Measurements from ENCODE around the gene EGR4.

EGR4 gene

DNA sequence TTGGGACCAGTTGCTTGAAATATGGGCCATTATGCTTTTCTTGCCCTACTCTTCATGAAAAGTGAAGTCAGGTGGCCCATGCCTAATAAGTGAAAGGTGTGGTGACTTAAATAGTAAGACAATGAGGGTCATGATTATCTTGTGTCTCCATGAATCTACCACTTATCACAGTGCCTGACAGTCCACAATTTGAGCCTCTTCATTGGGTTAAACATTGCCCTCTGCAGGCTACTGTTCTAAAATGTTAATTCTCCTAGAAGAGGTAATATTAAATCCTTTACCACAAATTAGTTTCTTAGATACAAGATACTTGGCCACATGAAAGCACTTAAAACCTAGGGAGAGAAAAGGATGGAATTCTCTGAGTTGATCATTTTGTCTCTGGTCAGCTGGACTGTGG is 4.0 kb downstream of the EGR4 start:
- Histone ChIP-seq H3K27ac (no peak overlapping the region), H3K27me3 (replicated peaks) (peaks cover 43% of the 10 kb centered on the region), H3K4me3 (ENCODE audit: low read depth, low read length) (no peak overlapping the region), H3K36me3 (replicated peaks) (no peaks in the 10 kb centered on the region)
- TF ChIP-seq, protein P1, sequence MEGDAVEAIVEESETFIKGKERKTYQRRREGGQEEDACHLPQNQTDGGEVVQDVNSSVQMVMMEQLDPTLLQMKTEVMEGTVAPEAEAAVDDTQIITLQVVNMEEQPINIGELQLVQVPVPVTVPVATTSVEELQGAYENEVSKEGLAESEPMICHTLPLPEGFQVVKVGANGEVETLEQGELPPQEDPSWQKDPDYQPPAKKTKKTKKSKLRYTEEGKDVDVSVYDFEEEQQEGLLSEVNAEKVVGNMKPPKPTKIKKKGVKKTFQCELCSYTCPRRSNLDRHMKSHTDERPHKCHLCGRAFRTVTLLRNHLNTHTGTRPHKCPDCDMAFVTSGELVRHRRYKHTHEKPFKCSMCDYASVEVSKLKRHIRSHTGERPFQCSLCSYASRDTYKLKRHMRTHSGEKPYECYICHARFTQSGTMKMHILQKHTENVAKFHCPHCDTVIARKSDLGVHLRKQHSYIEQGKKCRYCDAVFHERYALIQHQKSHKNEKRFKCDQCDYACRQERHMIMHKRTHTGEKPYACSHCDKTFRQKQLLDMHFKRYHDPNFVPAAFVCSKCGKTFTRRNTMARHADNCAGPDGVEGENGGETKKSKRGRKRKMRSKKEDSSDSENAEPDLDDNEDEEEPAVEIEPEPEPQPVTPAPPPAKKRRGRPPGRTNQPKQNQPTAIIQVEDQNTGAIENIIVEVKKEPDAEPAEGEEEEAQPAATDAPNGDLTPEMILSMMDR (IDR thresholded peaks at IDR 0.05; ENCODE audit: low read depth, low read length, missing control alignments) = no peak
- in situ Hi-C loops (cut with HindIII; ENCODE audit: low pct_ligation_motif_present, low sequenced_read_pairs) = no loop called here
- DNase-seq = no peak

DNA sequence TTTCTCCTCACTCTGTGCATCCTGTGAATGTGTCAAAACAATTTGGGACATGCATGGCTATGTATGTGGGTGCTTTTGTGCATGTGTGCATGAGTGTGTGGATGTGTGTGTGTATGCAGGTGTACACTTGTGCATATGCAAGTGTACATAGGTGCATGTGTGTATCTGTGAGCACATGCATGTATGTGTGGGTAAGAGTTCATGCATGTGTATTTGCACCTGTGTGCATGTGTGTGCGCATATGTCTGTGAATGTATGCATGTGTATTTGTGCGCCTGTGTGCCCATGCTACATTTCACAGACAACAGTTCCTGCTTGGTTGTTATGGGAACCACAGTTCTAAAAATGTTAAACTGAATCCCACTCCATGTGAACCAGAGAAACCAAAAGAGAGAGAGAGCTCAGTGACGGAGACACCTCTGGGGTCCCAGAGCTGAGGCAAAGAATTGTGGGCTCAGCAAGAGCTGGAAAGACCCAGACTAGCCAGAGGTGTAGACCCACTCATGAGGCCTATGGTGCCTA is 7.2 kb downstream of the EGR4 start:
- Histone ChIP-seq H3K4me3 (ENCODE audit: low read depth, low read length) (no peak overlapping the region), H3K27ac (no peak overlapping the region), H3K27me3 (replicated peaks) (peaks cover 14% of the 10 kb centered on the region), H3K36me3 (replicated peaks) (no peaks in the 10 kb centered on the region)
- TF ChIP-seq, protein P1 (IDR thresholded peaks at IDR 0.05; ENCODE audit: low read depth, low read length, missing control alignments) = no peak
- in situ Hi-C loops (cut with HindIII; ENCODE audit: low pct_ligation_motif_present, low sequenced_read_pairs) = no loop called here
- no peak for DNase-seq

DNA sequence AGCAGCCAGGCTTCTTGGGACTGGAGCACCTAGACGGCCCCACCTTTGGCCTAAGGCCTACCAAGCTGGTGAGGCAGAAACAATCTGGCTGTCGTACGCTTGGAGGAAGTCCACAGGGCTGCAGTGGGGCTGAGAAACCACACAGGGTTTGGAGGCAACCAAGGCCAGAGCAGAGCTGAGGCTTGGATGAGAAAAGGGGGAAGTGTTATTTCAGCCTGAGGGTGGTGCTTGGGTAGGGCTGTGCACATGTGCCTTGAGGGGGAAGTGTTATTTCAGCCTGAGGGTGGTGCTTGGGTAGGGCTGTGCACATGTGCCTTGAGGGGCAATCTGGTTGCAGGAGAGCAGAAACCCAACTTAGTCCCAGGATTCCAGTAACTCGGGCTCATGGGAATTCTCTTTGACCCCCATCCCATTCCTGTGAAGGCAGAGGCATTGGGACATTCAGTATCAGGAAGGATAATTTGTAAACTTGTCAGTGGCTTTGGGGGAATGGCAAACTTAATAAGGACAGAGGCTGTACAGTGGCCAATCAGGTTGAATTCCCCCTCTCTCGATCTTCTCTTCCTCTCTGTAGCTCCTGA is 8.1 kb downstream of the EGR4 start:
- TF ChIP-seq, protein P1 (IDR thresholded peaks at IDR 0.05; ENCODE audit: low read depth, low read length, missing control alignments) = no peak
- Histone ChIP-seq H3K27me3 (replicated peaks) (peaks cover 6% of the 10 kb centered on the region), H3K27ac (no peak overlapping the region), H3K36me3 (replicated peaks) (no peaks in the 10 kb centered on the region), H3K4me3 (ENCODE audit: low read depth, low read length) (no peak overlapping the region)
- in situ Hi-C loops (cut with HindIII; ENCODE audit: low pct_ligation_motif_present, low sequenced_read_pairs) = no loop called here
- DNase-seq = no peak

DNA sequence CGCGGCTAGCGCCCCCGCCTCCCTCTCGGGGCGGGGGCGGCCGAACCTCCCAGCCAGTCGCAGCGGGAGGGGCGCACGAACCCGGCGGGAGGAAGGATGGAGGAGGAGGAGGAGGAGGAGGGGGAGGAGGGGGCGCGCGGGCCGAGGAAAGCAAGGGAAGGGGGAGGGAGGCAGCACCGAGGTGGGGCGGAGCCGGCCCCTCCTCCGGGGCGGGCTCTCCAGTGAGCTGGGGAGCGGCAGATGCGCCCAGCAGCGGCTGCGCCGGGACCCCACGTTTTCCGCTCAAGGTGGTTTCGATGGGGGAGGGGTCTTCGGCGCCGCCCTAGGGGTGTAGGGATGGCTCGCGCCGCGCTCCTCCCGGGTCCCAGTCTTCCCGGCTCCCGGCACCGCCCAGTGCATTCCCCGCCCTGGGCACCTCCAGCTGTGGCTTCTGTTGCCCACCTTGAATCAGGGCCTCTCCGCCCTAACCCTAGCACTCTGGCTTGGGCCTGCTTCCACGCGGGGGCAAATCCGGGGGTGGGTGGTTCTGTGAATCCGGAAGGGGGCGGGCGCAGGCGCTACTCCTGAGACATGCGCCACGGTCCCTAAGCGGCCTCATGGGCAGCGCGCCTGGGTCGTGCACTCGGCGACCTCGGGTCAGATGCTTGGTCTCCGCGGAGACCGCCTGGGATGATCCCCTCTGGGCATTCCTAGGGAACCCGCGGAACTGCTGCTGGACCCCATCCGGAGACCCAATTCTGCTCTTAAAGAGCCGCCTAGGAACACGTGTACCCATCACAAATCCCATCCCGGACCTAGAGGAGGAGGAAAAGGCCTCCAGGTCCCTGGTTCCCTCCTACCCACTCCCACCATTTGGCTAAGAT is 8.8 kb downstream of the EGR4 start, which contains the start of gene FBXO41:
TSS of gene FBXO41 (minus strand) at position 183 of the 863 bp plus-strand sequence. CDS start 14,848 bp downstream, outside the sequence.
- in situ Hi-C loops (cut with HindIII; ENCODE audit: low pct_ligation_motif_present, low sequenced_read_pairs) = no loop called here
- H3K27ac ChIP-seq = no peak within 1 kb of the TSS
- peaks cover 4% of the 10 kb centered on the region for H3K27me3 ChIP-seq (replicated peaks)

DNA sequence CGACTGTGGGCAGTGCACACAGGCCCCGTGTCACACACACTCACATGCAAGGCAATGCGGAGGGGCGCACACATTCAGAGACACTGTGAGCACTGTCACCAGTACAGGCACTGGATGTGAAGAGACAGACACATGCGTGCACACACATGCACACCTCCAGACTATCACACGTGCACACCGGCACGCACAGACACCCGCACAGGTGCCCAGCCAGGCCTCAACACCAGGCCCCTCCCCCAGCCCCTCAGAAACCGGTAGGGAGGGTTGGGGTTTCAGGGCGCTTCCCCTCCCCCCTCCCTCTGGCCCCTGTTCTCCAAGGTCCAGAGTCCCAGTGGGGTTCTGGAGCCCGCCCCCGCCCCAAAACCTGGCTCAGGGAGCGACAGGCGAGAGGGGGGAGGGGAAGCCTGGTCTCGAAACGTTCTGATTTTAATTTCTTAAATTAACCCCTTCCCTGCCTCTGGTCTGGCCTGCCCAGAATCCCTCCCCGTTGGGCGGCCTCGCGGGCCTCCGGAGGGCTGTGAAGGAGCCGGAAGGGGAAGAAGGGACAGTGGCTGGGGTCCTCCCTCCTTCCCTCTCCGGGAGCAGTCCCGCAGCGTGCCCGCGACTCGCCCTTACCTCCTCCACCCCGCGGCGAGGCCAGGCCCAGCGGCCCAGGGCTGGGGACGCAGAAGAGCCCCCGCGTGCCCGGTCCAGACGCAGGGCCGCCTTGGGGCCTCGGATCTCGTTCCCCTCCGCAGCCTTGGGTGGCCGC is 9.6 kb downstream of the EGR4 start:
- in situ Hi-C loops (cut with HindIII; ENCODE audit: low pct_ligation_motif_present, low sequenced_read_pairs) = no loop called here
- Histone ChIP-seq H3K27me3 (replicated peaks) (peaks cover 4% of the 10 kb centered on the region), H3K27ac (no peak overlapping the region), H3K36me3 (replicated peaks) (no peaks in the 10 kb centered on the region), H3K4me3 (ENCODE audit: low read depth, low read length) (peak overlapping the region; percentile 62)
- no peak for DNase-seq
- TF ChIP-seq, protein P1 (IDR thresholded peaks at IDR 0.05; ENCODE audit: low read depth, low read length, missing control alignments) = no peak

More for the DNA sequence above, 8.8 kb downstream of the EGR4 start, which contains the start of gene FBXO41:
- H3K4me3 ChIP-seq (ENCODE audit: low read depth, low read length) = peak within 1 kb of the TSS; percentile 62
- no peak for DNase-seq
- no peaks in the 10 kb centered on the region for H3K36me3 ChIP-seq (replicated peaks)
- TF ChIP-seq, protein P1 (IDR thresholded peaks at IDR 0.05; ENCODE audit: low read depth, low read length, missing control alignments) = no peak
